HUDEP-2 (cell line): ENCODE results near the gene CCT4.
A peak's percentile ranks its signal among the peaks of the same experiment; 100 is the strongest.
"Not testable (repeated sequence)": the region's sequence is repeated elsewhere in the genome, so short reads cannot be mapped to it uniquely, and the experiment has no call there.

Source experiments
- DNase-seq, 76 experiments: peaks; one replicate each; lab custom pipeline; 2025; ENCODE audit not compliant: unreplicated experiment in 76 of 76; lab: John Stamatoyannopoulos, UW

Gene CCT4

GRCh38 chr2:61882850-61883249 is 5.6 kb downstream of the CCT4 start:
- DNase-seq: no peak

GRCh38 chr2:61879351-61879750 is 9.1 kb downstream of the CCT4 start:
- DNase-seq: not testable (repeated sequence)

- no peak for DNase-seq
Observed at GRCh38 chr2:61878761-61879160, 9.7 kb downstream of the CCT4 start.

- no peak for DNase-seq
Observed at GRCh38 chr2:61877571-61878245, 10.7 kb downstream of the CCT4 start.

- no peak for DNase-seq
Observed at GRCh38 chr2:61876400-61876799, 12.1 kb downstream of the CCT4 start.

- not testable (repeated sequence) for DNase-seq
Observed at GRCh38 chr2:61866482-61867089, 21.9 kb downstream of the CCT4 start.

- DNase-seq: no peak
Observed at GRCh38 chr2:61862085-61862484, 26.4 kb downstream of the CCT4 start.

- no peak for DNase-seq
Observed at GRCh38 chr2:61857224-61857623, 31.2 kb downstream of the CCT4 start.

GRCh38 chr2:61855318-61855613 is 33.2 kb downstream of the CCT4 start:
- no peak for DNase-seq

GRCh38 chr2:61854564-61855317 is 33.7 kb downstream of the CCT4 start:
- DNase-seq: peak; percentile 39 to 96 (median 89)

- DNase-seq: peak in 75 of 76 experiments; percentile 13 to 88 (median 67)
Observed at GRCh38 chr2:61853847-61854563, 34.5 kb downstream of the CCT4 start, which contains the start of gene FAM161A. Gene FAM161A (minus strand): TSS chr2:61854060. CDS start chr2:61854041, 19 bp downstream.

- DNase-seq: peak in 26 of 76 experiments; percentile 10 to 72 (median 58)
Observed at GRCh38 chr2:61853086-61853846, 35.2 kb downstream of the CCT4 start.

- DNase-seq: not testable (repeated sequence)
Observed at GRCh38 chr2:61851270-61851669, 37.2 kb downstream of the CCT4 start.

GRCh38 chr2:61845320-61845719 is 43.1 kb downstream of the CCT4 start:
- DNase-seq: no peak

- DNase-seq: no peak
Observed at GRCh38 chr2:61841286-61841685, 47.2 kb downstream of the CCT4 start.

GRCh38 chr2:61834893-61835292 is 53.6 kb downstream of the CCT4 start:
- DNase-seq: no peak

GRCh38 chr2:61833971-61834370 is 54.5 kb downstream of the CCT4 start:
- DNase-seq: no peak

GRCh38 chr2:61832183-61832841 is 56.1 kb downstream of the CCT4 start:
- no peak for DNase-seq

- no peak for DNase-seq
Observed at GRCh38 chr2:61822255-61822654, 66.2 kb downstream of the CCT4 start.
